GM18870 (cell line): ENCODE data around the gene HSD11B1.

ENCODE experiments used
- ATAC-seq: cut with Tn5 transposase; IDR thresholded peaks from one replicate; pipeline ENCODE4 v1.9.1; 2021; ENCODE audit warnings: moderate library complexity; ENCODE audit not compliant: unreplicated experiment

HSD11B1 gene

GRCh38 chr1:209778102-209778501 is 73.5 kb downstream of the HSD11B1 start:
- no peak for ATAC-seq

DNA sequence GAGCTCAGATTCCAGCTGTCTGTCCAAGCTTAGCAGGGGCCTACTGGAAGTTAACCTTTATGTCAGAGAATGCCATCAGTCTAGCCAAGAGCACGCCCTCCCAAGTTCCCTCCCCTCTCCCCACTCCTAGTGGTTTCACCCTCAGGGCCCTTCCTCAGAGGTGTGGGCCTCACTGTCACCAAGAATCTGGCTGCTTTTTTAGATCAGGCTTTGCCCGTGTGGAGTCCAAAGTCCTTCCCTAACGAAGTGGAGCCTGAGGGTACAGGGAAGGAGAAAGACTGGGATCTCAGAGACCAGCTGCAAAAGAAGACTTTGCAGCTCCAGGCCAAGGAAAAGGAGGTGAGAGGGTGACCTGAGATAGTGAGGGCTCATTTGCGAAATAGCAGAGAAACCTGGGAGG is 75.6 kb downstream of the HSD11B1 start:
- ATAC-seq, result no peak

DNA sequence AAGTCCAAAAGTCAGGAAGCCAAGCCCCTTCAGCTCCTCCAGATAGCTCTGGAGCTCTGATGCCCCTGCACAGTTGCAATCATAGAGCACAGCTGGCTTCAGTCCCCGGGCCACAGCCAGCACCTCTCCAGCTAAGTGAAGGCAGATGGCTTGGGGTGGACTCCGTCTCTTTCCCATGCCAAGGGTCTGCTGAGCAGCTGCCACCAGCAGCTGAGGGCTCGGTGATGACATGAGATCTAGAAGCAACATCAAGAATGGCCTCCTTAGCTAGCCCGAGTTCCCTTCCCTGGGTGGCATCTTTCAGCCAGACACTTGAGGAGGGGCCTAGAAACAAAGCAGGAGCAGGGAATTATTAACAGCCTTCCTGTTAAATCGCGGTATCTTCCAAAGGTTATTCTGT is 78.7 kb downstream of the HSD11B1 start:
- no peak for ATAC-seq
